Dedifferentiated amniotic fluid mesenchymal stem cell (primary cell): ENCODE measurements around the gene PKN2.

Experiments used
- DNase-seq: peaks from one replicate; pipeline ENCODE4 v3.0.0-alpha.2; 2016; ENCODE audit errors: extremely low spot score

PKN2 gene

DNA sequence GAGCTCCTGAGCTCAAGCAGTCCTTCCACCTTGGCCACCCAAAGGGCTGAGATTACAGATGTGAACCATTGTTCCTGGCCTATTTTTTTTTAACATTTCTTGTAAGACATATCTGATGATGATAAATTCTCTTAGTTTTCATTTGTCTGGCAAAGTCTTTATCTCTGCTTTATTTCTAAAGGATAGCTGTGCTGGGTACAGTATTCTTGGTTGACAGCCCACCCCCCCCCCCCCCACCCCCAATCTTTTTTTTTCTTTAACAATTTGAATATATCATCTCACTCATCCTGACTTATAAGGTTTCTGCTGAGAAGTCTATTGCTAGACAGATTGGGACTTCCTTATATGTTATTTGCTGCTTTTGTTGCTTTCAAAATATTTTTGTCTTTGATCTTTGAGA is 51.3 kb downstream of the PKN2 start:
- no peak for DNase-seq

GRCh38 chr1:88735909-88736308 is 51.8 kb downstream of the PKN2 start:
- DNase-seq = no peak

GRCh38 chr1:88736633-88737248 is 52.7 kb downstream of the PKN2 start:
- no peak for DNase-seq

DNA sequence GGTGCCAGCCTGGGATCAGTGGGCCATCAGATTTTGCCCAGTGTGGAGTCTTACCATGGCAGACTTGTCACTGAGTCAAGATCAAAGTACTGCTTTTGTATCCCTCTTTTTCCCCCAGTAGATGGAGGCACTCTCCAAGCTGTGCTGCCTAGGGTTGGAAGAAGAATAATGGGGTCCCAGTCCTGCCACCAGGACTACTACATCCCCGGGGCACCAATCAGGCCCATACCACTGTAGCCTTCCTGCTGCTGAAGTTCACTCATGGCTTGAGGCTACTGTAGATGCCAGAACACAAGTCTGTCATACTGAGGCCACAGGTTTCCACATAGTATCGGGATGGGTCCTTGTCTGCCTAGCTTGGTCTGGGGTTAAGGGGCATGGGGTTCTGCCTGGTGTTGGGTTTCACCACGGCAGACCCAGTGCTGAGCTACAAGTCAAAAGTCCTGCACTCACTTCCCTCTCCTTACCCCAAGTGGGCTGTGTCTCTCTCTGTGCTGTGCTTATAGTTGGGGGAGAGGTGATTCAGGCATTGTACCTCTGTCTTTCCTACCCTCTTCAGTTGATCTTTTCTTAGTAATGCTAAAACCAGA is 53.4 kb downstream of the PKN2 start:
- DNase-seq = no peak

DNA sequence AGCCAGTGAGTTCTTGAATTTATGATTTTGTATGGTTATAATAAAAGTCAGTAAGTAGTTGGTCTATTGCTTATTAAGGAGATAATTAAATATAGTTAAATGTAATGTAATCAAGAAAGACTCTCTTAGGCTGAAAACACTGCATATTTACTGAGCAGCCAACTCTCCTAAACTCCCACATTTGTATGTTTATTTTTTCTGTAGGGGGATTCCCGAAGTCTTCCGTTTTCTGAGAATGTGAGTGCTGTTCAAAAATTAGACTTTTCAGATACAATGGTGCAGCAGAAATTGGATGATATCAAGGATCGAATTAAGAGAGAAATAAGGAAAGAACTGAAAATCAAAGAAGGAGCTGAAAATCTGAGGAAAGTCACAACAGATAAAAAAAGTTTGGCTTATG is 56.7 kb downstream of the PKN2 start:
- DNase-seq = no peak

- DNase-seq = no peak
These were observed 57.3 kb downstream of the PKN2 start for GRCh38 chr1:88741413-88741812.

DNA sequence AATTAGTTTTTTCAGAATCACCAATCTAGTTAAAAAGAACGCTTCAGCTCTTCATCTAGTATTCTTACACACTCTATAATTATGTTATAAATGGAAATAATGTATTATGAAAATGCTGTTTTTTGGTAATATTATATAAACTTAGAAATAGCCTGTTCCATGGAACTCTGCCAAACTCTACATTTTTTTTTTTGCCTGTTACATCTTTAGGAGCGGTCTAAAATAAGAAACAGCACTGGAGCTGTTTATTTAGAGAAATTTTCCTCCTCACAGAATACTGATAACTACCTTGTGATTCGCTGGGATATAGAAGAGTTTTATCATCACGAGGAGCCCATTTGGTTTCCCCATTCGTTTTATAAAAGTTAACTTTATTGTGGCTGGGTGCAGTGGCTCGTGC is 58.5 kb downstream of the PKN2 start:
- DNase-seq = no peak

DNA sequence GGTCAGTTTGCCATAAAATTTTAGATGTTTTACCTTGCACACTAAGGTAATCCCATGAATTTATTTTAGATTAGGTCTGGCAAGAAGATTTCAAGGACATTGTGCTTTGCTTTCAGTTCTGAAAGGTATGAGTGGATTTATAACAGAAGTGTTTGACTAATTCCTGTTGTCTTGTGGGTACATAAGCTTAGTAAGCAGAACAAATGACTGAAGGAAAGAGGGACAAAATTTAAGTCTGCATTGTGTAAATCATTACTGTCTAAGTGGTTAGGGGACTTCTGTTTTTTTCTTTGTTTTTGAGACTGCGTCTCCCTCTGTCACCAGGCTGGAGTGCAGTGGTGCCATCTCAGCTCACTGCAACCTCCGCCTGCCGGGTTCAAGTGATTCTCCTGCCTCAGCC is 60.1 kb downstream of the PKN2 start:
- DNase-seq = no peak

DNA sequence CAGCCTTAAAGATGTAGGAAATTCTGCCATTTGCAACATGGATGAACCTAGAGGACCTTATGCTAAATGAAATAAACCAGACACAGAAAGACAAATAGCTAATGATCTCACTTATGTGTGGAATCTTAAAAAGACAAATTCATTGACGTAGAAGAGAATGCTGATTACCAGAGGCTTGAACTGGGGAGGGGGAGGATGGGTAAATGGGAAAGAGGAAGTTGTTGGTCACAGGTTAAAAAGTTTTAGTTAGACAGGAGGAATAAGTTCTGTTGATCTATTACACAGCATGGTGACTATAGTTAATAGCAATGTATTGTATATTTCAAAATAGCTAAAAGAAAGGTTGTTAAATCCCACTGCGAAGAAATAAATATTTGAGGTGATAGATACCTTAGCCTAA is 62.8 kb downstream of the PKN2 start:
- DNase-seq = no peak

DNA sequence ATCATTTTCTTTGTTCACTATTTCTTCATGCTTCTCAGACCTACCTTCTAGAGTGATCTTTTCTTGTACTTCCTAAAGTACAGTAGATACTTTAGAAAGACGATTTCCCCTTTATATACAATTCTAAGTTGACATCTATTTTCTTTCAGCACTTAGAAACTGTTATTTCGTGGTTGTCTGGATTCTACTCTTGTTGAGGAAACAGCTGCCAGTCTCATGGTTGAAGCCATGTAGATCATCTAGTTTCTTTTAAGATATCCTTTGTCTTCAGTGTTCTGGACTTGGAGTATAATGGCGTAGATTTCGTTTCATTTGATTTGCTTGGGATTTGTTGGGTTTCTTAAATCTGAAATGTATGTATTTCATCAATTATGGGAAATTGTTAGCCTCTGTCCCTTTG is 67.6 kb downstream of the PKN2 start:
- no peak for DNase-seq

DNA sequence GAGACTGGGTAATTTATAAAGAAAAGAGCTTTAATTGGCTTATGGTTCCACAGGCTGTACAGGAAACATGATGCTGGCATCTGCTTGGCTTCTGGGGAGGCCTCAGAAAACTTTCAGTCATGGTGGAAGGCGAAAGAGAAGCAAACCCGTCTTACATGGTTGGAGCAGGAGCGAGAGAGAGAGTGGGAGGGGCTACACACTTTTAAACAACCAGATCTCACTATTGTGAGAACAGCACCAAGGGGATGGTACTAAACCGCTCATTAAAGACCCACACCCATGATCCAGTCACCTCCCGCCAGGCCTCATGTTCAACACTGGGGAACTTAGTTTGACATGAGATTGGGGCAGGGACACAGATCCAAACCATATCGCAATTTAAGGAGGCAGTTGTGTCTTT is 69.4 kb downstream of the PKN2 start:
- DNase-seq = no peak

- peak; percentile 40 for DNase-seq
These were observed 79.8 kb downstream of the PKN2 start for GRCh38 chr1:88763649-88764406.

GRCh38 chr1:88768187-88768586 is 84.1 kb downstream of the PKN2 start:
- DNase-seq = no peak

GRCh38 chr1:88768816-88769215 is 84.7 kb downstream of the PKN2 start:
- DNase-seq = no peak

- no peak for DNase-seq
These were observed 89.6 kb downstream of the PKN2 start for GRCh38 chr1:88773540-88774150.

DNA sequence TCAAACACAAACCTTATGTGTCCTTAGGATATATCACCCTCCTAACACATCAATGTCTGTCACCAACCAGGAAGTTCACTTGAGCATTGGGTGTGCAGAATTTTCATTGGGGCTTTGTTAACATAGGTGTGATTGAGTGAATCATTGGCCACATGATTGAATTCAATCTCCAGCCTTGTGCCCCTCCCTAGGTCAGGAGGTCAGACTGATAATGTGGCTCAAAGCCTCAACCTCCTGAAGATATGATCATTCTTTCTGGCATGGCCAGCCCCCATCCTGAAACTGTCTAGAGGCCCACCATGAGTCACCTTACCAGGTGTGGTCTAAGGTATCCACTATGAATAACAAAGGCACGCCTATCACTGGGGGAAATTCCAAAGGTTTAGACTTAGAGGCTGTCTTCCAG is 90.1 kb downstream of the PKN2 start:
- no peak for DNase-seq

DNA sequence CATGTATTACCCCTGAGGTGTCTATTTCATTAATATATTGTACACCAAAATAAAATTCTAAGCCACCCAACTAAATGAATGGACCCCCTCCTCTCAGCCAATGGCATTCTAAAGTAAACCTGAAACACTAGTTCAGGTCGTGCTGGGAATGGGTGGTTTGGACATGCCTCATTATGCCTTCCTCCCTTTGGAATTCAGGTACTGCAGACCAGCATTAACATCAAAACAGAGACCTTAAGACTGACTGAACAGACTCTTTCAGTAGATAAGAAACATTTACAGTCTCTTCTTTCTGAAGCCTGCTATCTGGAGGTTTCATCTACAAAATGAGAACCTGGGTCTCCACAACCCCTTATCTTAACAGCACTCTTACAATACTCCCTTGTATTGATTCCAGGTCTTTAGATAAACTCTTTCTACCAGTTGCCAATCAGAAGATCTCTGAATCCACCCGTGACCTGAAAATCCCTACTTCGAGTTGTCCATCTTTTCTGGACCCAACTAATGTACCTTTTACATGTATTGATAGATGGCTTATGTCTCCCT is 93.6 kb downstream of the PKN2 start:
- DNase-seq = no peak

DNA sequence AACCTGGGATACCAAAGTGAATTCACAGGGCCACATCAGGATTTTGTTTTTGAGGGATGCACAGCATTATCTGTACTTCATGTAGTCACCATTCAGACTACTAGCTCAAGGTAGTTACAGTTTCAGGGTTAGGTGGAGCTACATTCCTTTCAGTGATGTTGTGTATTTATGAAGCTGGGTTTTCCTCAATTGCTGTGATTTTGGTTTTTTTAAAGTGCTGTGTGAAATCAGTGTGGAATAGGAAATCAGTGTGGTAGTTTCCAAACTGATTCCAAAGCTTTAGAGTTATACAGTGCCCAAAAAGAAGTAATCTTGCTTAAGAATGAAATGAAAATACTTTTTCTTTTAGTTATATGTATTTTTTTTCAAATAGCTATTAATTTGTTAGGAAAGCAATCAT is 95.8 kb downstream of the PKN2 start:
- no peak for DNase-seq

- DNase-seq = no peak
These were observed 96.4 kb downstream of the PKN2 start for GRCh38 chr1:88780485-88780884.

GRCh38 chr1:88783145-88783544 is 99.1 kb downstream of the PKN2 start:
- DNase-seq = no peak

- DNase-seq = no peak
These were observed 100.5 kb downstream of the PKN2 start for GRCh38 chr1:88784551-88784950.

DNA sequence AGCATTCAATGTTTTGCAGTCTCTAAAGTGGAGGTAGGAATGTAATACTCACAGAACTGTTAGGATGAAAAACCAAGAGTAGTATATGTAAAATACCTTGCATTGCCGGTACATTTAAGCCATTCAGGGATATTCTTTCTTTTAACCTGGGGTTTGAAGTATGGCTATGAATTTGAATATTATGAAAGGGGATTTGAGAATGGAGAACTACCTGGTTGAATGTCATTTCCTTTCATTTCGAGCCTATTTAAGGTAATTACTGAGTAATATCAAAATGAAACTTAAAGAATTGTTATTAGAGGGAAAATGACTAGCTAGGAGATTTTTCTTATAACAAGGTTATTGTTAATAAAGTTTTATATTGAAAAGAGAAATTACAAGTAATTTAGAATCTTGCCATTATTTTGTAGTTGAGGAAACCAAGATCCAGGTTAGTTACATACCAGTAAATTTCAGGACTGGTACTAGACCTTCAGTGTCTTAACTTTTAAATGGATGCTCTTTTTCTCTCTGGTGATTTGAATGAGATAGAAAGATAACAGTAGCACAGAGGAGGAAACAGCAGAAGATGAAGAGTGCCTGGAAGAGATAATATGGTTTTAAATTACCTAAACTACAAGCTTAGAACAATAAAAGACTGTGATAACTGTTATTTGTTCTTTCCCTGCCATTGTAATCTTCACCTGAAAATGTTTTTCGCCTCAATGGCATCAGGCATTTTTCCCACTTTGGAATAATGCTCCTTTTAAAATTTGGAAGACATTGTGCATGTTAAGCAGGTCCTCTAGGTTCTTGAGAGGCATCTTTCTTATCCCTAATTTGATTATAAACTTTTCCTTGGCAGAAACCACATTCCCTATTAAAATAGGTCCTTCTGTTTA is 103.2 kb downstream of the PKN2 start:
- DNase-seq = no peak
